ENCODE results near the gene PADI6. TPM values are rescaled to one million over a fixed set of nuclear protein-coding genes. Genes with fewer than 3 reads are reported as not detected.

PADI6 gene
- total and polyA plus RNA-seq, 9 of the 15 experiments (the other 6 are each of a cell fraction or from before 2014, with no cell fraction given), result not detected

DNA sequence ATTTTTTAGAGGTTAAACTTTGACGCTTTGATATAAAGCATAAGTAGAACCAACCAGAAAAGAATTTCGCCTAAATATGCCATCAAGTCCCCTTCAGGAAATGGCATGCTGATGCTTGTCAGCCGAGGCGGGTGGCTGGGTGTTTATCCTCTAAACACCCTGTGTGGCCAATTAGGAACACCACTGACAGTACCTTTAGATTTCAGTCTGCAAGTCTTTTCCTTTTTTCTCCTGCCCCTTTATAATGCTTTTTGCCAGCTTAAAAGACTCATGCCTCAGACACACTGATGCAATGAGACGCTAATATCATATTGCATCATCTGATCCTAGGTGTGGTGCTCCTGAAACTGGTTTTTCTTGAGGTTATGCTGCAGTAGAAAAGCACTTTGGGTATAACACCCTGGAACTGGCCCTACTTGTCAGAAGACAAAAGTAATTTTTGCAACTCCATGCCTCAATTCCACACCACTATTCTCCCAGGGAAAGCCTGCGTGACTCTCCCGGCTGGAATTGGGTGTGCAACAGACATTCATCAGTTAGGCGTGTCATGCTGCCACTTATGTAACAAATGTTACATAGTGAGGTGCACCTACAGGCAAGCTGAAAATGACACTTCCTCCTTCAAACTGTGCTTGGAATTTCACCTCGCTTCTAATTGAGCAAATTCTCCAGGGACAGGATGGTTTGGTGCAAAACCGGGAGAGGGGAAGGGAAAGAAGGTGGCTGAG lies 69.4 kb downstream of the PADI6 start (continued):
- TF ChIP-seq, protein P1, sequence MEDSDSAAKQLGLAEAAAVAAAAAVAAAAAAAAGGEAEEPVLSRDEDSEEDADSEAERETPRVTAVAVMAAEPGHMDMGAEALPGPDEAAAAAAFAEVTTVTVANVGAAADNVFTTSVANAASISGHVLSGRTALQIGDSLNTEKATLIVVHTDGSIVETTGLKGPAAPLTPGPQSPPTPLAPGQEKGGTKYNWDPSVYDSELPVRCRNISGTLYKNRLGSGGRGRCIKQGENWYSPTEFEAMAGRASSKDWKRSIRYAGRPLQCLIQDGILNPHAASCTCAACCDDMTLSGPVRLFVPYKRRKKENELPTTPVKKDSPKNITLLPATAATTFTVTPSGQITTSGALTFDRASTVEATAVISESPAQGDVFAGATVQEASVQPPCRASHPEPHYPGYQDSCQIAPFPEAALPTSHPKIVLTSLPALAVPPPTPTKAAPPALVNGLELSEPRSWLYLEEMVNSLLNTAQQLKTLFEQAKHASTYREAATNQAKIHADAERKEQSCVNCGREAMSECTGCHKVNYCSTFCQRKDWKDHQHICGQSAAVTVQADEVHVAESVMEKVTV (CRISPR knock-in tag; IDR thresholded peaks at IDR 0.05), result 0 out of 2 replicates have a peak, but pooled peaks have one; percentile 43
- TF ChIP-seq, protein P2, sequence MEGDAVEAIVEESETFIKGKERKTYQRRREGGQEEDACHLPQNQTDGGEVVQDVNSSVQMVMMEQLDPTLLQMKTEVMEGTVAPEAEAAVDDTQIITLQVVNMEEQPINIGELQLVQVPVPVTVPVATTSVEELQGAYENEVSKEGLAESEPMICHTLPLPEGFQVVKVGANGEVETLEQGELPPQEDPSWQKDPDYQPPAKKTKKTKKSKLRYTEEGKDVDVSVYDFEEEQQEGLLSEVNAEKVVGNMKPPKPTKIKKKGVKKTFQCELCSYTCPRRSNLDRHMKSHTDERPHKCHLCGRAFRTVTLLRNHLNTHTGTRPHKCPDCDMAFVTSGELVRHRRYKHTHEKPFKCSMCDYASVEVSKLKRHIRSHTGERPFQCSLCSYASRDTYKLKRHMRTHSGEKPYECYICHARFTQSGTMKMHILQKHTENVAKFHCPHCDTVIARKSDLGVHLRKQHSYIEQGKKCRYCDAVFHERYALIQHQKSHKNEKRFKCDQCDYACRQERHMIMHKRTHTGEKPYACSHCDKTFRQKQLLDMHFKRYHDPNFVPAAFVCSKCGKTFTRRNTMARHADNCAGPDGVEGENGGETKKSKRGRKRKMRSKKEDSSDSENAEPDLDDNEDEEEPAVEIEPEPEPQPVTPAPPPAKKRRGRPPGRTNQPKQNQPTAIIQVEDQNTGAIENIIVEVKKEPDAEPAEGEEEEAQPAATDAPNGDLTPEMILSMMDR (IDR thresholded peaks at IDR 0.05 in 2 of 3, conservative IDR thresholded peaks at IDR 0.05 in 1 of 3; ENCODE audit: insufficient read depth in 2 of 3, low read depth in 1 of 3, low read length in 3 of 3), result 0 out of 6 replicates have a peak, but pooled peaks of 1 of the 3 experiments have one; percentile 13
- TF ChIP-seq, protein P3, sequence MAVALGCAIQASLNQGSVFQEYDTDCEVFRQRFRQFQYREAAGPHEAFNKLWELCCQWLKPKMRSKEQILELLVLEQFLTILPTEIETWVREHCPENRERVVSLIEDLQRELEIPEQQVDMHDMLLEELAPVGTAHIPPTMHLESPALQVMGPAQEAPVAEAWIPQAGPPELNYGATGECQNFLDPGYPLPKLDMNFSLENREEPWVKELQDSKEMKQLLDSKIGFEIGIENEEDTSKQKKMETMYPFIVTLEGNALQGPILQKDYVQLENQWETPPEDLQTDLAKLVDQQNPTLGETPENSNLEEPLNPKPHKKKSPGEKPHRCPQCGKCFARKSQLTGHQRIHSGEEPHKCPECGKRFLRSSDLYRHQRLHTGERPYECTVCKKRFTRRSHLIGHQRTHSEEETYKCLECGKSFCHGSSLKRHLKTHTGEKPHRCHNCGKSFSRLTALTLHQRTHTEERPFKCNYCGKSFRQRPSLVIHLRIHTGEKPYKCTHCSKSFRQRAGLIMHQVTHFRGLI (CRISPR knock-in tag; IDR thresholded peaks at IDR 0.05), result no peak
- no peak for TF ChIP-seq ZNF239 (CRISPR knock-in tag; IDR thresholded peaks at IDR 0.05)
- peak; percentile 75 for TF ChIP-seq ARID1B (IDR thresholded peaks at IDR 0.05)
- no peak for TF ChIP-seq CBX3 (IDR thresholded peaks at IDR 0.05; ENCODE audit: borderline replicate concordance in 1 of 2, low read length in 2 of 2)
- TF ChIP-seq, protein P4, sequence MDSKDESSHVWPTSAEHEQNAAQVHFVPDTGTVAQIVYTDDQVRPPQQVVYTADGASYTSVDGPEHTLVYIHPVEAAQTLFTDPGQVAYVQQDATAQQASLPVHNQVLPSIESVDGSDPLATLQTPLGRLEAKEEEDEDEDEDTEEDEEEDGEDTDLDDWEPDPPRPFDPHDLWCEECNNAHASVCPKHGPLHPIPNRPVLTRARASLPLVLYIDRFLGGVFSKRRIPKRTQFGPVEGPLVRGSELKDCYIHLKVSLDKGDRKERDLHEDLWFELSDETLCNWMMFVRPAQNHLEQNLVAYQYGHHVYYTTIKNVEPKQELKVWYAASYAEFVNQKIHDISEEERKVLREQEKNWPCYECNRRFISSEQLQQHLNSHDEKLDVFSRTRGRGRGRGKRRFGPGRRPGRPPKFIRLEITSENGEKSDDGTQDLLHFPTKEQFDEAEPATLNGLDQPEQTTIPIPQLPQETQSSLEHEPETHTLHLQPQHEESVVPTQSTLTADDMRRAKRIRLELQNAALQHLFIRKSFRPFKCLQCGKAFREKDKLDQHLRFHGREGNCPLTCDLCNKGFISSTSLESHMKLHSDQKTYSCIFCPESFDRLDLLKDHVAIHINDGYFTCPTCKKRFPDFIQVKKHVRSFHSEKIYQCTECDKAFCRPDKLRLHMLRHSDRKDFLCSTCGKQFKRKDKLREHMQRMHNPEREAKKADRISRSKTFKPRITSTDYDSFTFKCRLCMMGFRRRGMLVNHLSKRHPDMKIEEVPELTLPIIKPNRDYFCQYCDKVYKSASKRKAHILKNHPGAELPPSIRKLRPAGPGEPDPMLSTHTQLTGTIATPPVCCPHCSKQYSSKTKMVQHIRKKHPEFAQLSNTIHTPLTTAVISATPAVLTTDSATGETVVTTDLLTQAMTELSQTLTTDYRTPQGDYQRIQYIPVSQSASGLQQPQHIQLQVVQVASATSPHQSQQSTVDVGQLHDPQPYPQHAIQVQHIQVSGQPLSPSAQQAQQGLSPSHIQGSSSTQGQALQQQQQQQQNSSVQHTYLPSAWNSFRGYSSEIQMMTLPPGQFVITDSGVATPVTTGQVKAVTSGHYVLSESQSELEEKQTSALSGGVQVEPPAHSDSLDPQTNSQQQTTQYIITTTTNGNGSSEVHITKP (IDR thresholded peaks at IDR 0.05; ENCODE audit: partially characterized antibody), result no peak
- TF ChIP-seq JUND (IDR thresholded peaks at IDR 0.05; ENCODE audit: borderline replicate concordance, low read depth, low read length), result peak; percentile 94
- TF ChIP-seq JUND (tag; IDR thresholded peaks at IDR 0.05; ENCODE audit: borderline replicate concordance, low read depth, low read length), result peak; percentile 90
- 0 out of 2 replicates have a peak, but pooled peaks have one; percentile 31 for TF ChIP-seq ETV1 (tag; conservative IDR thresholded peaks at IDR 0.05; ENCODE audit: low read depth)
- TF ChIP-seq, protein P5, sequence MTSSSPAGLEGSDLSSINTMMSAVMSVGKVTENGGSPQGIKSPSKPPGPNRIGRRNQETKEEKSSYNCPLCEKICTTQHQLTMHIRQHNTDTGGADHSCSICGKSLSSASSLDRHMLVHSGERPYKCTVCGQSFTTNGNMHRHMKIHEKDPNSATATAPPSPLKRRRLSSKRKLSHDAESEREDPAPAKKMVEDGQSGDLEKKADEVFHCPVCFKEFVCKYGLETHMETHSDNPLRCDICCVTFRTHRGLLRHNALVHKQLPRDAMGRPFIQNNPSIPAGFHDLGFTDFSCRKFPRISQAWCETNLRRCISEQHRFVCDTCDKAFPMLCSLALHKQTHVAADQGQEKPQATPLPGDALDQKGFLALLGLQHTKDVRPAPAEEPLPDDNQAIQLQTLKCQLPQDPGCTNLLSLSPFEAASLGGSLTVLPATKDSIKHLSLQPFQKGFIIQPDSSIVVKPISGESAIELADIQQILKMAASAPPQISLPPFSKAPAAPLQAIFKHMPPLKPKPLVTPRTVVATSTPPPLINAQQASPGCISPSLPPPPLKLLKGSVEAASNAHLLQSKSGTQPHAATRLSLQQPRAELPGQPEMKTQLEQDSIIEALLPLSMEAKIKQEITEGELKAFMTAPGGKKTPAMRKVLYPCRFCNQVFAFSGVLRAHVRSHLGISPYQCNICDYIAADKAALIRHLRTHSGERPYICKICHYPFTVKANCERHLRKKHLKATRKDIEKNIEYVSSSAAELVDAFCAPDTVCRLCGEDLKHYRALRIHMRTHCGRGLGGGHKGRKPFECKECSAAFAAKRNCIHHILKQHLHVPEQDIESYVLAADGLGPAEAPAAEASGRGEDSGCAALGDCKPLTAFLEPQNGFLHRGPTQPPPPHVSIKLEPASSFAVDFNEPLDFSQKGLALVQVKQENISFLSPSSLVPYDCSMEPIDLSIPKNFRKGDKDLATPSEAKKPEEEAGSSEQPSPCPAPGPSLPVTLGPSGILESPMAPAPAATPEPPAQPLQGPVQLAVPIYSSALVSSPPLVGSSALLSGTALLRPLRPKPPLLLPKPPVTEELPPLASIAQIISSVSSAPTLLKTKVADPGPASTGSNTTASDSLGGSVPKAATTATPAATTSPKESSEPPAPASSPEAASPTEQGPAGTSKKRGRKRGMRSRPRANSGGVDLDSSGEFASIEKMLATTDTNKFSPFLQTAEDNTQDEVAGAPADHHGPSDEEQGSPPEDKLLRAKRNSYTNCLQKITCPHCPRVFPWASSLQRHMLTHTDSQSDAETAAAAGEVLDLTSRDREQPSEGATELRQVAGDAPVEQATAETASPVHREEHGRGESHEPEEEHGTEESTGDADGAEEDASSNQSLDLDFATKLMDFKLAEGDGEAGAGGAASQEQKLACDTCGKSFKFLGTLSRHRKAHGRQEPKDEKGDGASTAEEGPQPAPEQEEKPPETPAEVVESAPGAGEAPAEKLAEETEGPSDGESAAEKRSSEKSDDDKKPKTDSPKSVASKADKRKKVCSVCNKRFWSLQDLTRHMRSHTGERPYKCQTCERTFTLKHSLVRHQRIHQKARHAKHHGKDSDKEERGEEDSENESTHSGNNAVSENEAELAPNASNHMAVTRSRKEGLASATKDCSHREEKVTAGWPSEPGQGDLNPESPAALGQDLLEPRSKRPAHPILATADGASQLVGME (CRISPR knock-in tag; IDR thresholded peaks at IDR 0.05), result no peak
